ENCODE measurements around the gene IFT25.
"Not testable (repeated sequence)": the region's sequence is repeated elsewhere in the genome, so short reads cannot be mapped to it uniquely, and the experiment has no call there.

Gene IFT25

DNA sequence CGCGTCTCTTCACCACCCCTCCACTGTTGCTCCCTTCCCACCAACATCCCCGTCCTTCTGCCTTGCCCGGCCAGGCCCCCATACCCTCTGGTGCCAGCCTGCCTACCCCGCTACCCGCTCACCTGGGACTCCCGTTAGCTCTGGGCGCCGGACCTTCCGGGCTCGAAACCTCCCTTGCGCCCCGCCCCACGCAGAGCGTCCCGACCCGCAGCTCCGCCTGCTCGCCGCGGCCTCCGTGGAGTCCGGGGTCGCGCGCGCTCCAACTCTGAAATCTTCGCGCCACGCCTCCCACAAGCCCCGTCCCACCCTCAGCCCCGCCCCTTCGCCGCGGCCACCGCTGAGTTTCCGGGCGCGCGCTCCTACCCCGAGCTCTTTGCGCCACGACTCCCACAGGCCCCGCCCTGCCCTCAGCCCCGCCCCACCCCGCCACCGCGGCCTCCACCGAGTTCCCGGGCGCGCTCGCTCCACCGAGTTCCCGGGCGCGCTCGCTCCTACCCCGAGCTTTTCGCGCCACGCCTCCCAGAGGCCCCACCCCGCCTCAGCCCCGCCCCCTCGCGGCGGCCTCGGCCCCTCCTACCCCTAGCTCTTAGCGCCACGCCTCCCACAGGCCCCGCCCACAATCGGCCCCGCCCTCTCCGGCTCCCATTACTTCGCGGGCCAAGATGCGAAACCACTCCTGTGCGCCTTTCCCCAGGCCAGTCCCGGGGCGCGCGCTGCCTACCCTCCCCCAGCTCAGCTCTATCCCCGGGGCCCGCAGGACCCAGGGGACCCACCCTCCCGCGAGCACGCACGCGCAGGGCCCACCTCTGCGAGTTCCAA lies at the start of gene IFT25:
Gene IFT25 (minus strand): TSS at position 267 of the 819 bp plus-strand sequence. CDS start 5,617 bp downstream, outside the sequence.
- peak; percentile 96 to 98 for DNase-seq (ENCODE audit: low read depth in 2 of 2)

DNA sequence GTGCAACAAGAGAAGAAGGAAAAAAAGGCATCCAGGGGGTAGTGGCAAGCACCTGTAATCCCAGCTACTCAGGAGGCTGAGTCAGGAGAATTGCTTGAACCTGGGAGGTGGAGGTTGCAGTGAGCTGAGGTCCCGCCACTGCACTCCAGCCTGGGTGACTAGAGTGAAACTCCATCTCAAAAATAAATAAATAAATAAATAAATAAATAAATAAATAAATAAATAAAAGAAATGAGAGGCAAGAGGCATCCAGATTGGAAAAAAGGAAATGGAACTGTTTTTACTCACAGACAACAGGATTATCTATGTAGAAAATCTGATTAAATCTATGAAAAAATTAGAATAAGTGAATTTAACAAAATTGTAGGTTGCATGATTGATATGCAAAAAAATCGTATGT lies 49.0 kb upstream of the IFT25 start:
- not testable (repeated sequence) for DNase-seq (ENCODE audit: low read depth in 2 of 2)

DNA sequence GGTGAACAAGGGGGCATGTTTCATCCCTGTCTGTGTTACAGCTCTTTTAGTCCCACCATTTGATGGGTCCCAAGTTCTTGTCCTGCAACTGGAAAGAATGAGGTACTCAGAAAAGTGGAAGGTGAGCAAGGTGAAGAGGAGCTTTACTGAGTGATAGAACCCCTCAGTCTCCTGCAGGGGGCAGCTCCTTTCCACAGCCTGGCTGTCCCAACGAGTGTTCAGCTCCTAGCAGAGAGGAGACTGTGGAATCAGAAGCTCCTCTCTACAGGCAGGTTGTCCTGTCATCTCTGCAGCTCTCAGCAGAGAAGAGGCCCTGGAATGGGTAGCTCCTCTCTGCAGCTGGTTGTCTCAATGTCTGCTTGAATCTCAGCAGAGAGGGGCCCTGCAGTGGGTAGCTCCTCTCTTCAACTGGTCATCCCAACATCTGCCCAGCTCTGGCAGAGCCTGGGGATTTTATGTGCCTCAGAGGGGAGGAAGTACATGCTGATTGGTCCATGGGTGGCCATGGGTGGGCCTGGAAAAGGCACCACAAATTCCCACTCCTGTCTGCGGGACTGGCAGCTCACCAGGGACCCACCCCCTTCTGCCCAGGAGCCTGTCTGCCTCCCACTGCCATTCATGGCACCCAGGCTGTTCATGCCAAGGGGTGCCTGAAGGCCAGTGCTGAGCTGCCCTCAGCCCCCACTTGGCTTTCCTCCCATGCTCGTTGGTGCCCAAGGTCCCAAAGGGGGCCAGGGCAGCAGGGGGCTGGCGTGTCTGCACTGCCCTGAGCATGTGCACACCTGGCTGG lies 46.8 kb upstream of the IFT25 start:
- DNase-seq (ENCODE audit: low read depth in 2 of 2): no peak

DNA sequence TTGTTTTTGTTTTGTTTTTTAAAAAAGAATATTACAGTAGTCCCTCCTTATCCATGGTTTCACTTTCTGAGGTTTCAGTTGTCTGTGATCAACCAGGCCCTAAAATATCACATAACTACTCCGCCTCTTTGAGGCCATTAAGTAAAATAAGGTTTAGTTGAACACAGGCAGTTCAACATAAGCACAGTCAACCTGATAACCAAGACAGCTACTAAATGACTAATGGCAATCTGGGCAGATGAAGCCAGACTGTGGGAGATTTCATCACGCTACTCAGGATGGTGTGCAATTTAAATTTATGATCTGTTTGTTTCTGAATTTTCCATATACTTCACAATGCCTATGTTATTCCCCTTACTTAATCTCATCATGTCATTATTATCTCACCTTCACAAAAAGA lies 42.4 kb upstream of the IFT25 start:
- DNase-seq (ENCODE audit: low read depth in 2 of 2): no peak

DNA sequence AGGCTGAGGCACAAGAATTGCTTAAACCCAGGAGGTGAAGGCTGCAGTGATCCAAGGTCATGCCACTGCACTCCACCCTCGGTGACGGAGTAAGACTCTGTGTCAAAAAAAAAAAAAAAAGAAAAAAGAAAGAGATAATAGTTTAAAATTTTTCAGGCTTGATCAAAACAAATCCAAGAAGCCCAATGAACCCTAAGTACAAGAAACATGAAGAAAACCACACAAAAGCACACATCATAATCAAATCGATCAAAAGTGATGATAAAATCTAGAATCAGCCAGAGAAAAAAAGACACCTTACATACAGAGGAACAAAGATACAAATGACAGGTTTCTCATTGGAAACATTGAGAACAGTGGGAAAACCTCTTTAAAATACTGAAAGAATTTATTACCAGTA lies 41.0 kb upstream of the IFT25 start:
- no peak for DNase-seq (ENCODE audit: low read depth in 2 of 2)

DNA sequence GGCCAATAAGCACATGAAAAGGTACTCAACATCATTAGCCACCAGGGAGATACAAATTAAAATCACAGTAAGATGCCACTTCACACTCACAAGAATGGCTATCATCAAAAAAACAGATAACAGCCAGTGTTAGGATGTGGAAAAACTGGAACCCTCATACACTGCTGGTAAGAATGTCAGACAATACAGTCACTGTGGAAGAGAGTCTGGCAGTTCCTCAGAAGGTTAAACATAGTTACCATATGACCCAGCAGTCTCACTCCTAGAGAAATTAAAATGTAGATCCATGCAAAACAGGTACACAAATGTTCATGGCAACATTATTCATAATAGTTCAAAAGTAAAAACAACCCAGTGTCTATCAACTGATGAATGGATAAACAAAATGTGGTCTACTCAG lies 39.2 kb upstream of the IFT25 start:
- no peak for DNase-seq (ENCODE audit: low read depth in 2 of 2)

DNA sequence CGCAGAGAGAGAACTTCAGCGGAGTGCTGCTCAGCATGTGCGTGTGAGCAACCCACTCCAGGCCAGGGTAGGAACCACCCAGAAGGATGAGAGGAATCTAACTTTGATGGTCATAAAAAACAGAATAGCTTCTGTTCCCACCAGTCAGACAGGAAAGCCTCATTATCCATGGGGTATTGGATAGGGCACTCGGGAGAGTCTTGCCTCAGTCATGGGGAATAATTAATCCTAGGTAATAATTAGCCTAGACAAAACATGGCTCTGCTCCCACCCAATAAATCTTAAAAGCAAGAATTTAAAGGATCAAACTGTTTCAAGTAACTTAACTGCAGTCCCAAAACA lies 37.2 kb upstream of the IFT25 start:
- no peak for DNase-seq (ENCODE audit: low read depth in 2 of 2)

DNA sequence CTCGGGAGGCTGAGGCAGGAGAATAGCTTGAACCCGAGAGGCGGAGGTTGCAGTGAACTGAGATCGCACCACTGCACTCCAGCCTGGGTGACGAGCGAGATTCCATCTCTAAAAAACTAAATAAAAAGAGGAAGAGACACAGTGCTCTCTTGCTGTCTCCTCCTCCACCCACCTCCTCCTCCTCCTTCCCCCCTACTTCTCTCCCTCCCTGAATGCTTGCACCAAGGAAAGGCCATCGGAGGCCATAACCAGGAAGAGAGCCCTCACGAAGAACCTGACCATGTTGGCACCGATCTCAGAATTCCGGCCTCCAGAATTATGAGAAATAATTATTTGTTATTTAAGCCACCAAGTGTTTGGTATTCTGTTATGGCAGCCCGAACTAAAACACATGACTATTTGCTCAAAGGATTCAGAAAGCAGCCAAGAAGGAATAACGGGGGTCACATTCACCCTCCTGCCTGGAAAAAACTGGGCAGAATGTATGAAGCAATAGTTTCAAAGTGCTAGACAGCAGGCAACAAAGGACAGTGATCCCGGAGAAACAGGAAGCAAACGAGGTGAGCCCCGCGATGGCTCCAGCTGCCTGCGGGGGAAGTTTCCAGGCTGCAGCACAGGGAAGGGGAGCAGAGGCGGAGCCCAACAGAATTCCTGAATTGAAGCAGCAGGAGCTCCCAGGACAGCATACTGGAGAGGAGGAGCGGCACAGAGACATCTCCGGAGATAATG lies 36.7 kb upstream of the IFT25 start:
- no peak for DNase-seq (ENCODE audit: low read depth in 2 of 2)

DNA sequence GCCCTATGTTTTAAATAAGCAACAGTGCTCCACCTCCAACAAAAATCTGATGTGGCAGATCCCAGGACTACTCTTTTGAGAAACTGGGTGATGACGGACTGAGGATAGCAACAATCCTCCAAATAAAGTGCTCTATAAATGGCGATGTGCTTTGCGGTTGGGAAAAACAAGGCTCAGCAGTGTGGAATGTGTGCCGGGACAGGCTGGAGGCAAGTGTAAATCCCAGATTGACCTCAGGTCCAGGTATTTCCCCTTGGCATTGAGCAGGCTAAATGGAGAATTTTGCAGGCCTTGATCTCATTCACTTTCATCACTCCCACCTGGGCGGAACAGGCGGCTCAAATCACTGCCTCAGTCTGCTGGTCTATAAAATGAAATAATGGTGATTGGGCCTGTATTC lies 35.7 kb upstream of the IFT25 start:
- DNase-seq (ENCODE audit: low read depth in 2 of 2): no peak

DNA sequence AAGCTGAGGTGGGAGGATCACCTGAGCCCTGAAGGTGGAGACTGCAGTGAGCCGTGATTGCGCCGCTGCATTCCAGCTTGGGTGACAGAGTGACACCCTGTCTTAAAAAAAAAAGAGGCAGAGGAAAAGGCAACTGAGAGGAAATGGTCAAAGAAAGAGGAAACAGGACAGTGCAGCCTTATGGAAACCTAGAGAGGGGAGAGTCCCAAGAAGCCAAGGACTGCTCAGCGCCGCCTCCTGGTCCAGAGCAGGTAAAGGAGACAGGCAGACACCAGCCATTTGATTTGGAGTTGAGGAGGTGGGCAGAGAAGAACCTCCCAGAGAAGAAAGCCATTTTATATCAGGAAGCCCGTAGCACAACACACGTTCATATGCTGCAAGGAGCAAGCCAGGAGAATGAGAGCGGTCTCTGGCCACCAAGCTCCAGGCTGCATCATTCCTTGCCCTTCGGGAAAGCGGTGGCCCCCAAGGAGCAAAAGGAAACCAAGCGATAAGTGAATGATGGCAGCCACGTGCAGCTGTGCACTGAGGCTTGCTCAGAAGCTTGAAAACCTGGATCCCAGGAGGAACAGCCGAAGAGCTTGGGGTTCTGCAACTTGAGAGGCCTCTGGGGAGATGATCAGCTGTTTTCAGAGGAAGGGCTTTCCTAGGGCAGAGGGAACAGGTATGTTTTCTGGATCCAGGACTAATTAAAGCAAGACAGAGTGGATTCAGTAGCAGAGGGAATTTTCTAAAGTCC lies 34.4 kb upstream of the IFT25 start:
- no peak for DNase-seq (ENCODE audit: low read depth in 2 of 2)

DNA sequence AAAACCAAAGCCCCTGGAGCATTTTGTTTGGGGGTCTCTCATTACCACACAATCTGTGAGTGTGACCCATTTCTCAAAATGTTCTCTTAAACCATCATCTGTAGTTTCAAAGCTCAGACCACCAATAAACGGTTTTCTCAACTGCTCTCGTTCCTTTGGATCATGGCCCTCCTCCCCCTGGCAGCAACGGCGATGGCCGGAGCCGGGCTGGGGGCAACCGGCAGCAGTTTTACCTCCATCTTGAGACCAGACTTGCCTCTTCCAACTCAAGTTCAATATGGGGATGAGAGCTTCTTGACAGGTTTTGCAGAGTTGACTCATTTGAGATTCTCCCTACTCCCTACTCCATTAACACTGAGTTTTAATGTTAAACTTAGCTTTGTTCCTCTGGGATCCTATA lies 30.4 kb upstream of the IFT25 start:
- no peak for DNase-seq (ENCODE audit: low read depth in 2 of 2)

DNA sequence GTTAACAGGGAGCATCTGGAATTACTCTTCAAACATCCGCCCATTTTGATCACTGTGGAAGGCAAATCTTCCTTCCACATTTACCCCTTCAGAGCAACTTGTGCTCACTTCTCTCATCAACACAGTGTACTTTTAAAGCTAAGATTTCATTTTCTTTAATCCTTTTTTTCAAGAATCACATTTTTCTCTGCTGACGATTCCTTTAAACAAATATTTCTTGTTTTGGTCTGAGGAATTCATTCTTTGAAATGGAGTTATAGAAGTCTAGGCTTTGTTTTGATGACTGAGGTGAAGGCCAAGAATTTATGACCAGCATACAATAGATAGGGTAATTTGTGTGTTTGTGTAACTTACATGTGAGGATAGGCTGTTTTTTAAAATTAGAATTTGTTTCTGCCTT lies 26.2 kb upstream of the IFT25 start:
- no peak for DNase-seq (ENCODE audit: low read depth in 2 of 2)

DNA sequence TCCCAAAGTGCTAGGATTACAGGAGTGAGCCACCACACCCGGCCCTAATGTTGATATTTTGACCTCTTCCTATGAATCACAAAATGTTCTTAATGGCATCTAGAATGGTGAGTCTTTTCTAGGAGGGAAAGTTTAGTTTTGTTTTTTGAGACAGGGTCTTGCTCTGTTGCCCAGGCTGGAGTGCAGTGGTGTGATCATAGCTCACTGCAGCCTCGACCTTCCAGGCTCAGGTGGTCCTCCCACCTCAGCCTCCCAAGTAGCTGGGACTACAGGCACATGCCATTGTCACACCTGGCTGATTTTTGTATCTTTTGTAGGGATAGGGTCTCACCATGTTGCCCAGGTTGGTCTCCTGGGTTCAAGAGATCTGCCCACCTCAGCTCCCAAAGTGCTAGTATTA lies 23.8 kb upstream of the IFT25 start:
- DNase-seq (ENCODE audit: low read depth in 2 of 2): not testable (repeated sequence)

DNA sequence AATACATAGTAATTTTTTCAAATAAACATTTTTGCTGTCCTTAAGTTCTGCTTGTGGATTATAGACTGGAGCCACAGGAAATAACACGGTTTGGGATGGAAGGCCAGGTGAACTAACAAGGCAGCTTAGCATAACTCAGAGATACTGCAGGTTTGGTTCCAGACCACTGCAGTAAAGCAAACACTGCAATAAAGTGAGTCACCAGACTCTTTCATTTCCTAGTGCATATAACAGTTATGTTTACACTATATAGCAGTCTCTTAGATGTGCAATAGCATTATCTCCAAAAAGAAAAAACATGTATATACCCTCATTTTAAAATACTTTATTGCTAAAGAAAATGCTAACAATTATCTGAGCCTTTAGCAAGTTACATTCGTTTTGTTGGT lies 22.6 kb upstream of the IFT25 start:
- no peak for DNase-seq (ENCODE audit: low read depth in 2 of 2)

DNA sequence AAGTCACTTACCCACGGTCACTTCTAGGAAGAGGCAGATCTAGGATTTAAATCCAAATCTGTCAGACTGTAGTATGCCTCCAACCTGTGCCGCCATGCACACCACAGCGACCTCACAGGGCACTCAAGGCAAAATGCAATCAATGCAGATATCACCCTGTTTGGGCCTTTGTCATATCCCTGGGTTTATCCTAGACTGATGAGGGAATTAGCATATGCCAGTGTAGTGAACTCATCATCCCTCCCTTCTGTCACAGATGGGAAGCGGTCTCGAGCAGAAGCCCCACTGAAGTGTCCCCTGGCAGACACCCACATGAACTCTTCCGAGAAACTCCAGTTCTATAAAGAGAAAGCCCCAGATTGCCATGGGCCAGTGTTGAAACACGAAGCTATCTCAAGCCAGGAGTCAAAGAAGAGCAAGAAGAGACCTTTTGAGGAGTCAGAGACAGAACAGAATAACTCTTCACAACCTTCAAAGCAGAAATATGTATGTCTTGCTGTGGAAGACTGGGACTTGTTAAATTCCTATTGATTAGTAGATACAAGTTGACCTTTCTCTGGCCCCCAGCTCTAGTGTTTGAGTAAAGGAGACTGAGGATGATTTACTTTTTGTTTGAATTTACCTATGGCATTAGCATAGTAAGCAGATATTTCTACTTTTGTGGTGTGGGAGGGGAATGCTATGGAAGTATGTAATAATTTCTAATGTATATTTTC lies 22.1 kb upstream of the IFT25 start:
- DNase-seq (ENCODE audit: low read depth in 2 of 2): no peak

DNA sequence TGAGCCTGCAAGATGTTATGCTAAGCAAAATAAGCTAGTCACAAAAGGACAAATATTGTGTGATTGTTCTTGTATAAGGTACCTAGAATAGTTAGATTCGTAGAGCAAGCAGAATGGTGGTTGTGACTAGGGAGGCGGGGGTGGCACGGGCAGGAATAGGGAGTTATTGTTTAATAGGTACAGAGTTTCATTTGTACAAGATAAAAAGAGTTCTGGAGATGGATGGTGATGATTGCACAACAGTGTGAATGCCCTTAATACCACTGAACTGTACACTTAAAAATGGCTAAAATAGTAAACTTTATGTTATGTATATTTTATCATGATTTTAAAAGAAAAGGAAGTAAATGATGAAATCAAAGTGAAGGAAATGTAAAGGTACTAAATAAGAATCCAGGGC lies 21.3 kb upstream of the IFT25 start:
- DNase-seq (ENCODE audit: low read depth in 2 of 2): no peak

DNA sequence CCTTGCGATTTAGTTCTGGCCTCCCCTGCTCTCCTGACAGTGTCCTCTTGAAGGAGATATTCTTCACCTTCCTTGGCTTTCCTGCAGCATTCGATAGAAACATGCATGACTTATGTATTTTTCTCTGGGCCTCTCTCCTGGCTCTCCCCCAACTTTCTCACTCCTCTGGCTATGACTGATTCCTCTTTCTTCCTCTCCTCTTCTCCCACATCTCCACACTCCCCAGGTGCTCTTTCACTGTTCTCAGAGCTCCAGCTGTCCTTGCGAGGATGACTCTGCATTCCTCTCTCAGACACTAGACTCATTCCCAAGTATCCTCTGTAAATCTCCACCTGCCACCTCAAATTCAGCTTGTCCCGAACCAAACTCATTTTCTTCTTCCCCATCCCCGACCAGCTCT lies 18.6 kb upstream of the IFT25 start:
- no peak for DNase-seq (ENCODE audit: low read depth in 2 of 2)

DNA sequence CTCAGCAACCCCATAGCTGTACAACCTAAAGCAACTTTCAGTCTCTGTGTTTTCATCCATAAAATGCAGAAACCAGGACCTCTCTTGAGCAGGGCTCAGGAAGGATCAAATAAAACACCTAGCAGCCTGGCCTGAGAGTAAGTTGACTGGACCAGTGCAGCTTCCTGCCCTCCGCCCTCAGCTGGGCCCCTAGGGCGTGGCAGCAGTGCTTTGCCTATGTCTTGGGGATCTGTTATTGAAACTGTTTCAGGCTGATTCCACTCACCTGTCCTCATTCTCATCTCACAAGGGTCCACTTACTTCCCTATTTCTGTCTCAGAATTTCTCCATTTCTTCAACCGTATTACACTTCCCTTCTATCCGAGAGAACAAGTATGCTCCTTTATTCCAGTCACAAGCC lies 18.0 kb upstream of the IFT25 start:
- DNase-seq (ENCODE audit: low read depth in 2 of 2): no peak

DNA sequence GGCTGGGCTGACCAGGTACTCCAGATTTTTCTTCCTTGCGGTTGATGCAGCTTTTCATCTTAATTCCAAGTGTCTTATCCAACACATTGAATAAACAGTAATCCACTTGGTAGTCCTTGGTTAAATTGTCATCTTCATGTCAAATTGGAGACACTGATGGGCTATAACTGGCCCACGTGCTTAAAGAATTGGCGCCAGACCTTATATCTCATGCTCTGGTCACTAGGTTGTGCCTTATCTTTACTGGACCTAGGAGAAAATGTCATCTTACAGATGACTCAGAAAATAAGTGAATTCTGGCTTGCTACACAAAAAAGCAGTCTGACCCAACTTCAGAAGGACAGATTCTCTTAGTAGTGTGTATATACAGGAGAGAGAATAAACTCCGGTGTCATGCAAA lies 16.9 kb upstream of the IFT25 start:
- no peak for DNase-seq (ENCODE audit: low read depth in 2 of 2)

DNA sequence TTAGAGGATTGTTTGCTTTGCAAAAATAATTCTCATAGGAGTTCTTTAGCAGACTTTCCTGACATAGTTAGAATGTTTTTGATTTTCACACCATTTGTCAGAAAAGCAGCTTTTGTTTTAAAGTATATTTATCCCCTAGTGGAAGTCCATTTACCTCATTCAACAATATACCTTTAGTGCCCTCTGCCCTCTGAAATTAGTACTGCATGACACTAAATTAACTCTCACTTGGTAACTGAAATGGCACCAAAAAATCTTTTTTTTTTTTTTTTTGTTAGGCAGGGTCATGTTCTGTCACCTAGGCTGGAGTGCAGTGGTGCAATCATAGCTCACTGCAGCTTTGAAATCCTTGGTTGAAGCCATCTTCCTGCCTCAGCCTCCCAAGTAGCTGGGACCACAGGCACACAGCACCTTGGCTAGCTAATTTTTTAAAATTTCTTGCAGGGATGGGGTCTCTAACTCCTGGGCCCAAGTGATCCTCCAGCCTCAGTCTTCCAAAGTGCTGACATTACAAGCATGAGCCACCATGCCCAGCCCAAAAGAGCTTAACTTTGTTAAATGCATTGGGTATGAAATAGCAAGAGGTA lies 14.3 kb upstream of the IFT25 start:
- no peak for DNase-seq (ENCODE audit: low read depth in 2 of 2)
